WERI-Rb-1 (cell line): ENCODE results near the gene NOL9.

Experiments
- DNase-seq: peaks from one replicate; pipeline ENCODE4 v3.0.0-alpha.2; 2020
- H3K27ac ChIP-seq: fragments of 250-450 bp; sonication (Bioruptor Pico); 2 replicates; pipeline ENCODE4 v1.5.1; 2020; ENCODE audit warnings: mild to moderate bottlenecking, moderate library complexity
- H3K27me3 ChIP-seq: fragments of 250-450 bp; sonication (Bioruptor Pico); 2 replicates; pipeline ENCODE4 v1.5.1; 2021; ENCODE audit warnings: mild to moderate bottlenecking, low read depth, moderate library complexity; ENCODE audit not compliant: insufficient read depth, severe bottlenecking
- H3K36me3 ChIP-seq: fragments of 250-450 bp; sonication (Bioruptor Pico); 2 replicates; pipeline ENCODE4 v1.5.1; 2020; ENCODE audit warnings: mild to moderate bottlenecking, moderate library complexity
- H3K4me3 ChIP-seq: 2 replicates; pipeline ENCODE4 v1.5.1; 2011; ENCODE audit warnings: low read depth, mild to moderate bottlenecking, control low read depth, low read length
- H3K9me3 ChIP-seq: fragments of 250-450 bp; sonication (Bioruptor Pico); 2 replicates; pipeline ENCODE4 v1.5.1; 2021; ENCODE audit warnings: mild to moderate bottlenecking, moderate library complexity; ENCODE audit not compliant: severe bottlenecking
- TF ChIP-seq, protein P1 (sequence below): IDR thresholded peaks from 2 replicates; pipeline ENCODE4 v1.5.1; 2011; ENCODE audit warnings: low read depth, mild to moderate bottlenecking, control low read depth, inconsistent platforms, low read length

The NOL9 gene

DNA sequence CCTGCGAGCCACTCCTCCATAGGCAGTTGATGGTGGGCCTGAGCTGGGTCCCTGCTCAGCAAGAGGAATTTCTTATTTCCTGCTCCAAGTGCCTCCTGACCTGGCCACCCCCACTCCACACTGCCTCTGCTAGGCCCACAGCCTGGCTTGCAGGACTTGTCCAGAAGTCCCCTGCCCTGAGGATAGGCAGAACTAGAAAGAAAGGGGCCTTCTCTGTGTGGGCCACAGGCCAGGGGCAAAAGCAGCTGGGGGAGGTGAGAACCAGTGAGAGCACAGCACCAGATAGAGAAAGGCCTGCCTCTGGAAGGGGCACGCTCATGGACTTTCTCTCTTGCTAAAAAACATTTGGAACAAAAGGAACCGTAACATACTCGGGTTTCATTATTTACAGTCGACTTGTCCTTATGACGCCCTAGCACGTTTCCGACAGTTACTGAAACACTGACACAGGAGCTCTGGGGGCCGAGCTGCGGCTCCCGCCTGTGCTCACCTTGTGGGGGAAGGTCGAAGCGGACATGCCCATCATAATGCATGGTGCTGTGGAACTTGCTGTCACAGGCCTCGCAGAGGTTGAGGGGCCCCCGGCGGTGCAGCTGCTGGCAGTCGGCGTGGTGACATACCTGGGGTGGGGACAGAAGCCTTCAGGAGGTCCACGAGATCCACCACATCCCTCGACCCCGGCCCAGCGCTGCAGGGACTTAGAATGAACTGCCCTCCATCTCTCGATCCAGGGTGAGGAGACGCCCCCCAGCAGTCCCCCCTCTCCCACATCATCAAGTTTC, 77.1 kb downstream of the NOL9 start:
- H3K27ac ChIP-seq = no peak overlapping the region
- H3K9me3 ChIP-seq = no peaks in the 10 kb centered on the region
- no peaks in the 10 kb centered on the region for H3K27me3 ChIP-seq
- H3K36me3 ChIP-seq = peaks cover 9% of the 10 kb centered on the region
- TF ChIP-seq, protein P1, sequence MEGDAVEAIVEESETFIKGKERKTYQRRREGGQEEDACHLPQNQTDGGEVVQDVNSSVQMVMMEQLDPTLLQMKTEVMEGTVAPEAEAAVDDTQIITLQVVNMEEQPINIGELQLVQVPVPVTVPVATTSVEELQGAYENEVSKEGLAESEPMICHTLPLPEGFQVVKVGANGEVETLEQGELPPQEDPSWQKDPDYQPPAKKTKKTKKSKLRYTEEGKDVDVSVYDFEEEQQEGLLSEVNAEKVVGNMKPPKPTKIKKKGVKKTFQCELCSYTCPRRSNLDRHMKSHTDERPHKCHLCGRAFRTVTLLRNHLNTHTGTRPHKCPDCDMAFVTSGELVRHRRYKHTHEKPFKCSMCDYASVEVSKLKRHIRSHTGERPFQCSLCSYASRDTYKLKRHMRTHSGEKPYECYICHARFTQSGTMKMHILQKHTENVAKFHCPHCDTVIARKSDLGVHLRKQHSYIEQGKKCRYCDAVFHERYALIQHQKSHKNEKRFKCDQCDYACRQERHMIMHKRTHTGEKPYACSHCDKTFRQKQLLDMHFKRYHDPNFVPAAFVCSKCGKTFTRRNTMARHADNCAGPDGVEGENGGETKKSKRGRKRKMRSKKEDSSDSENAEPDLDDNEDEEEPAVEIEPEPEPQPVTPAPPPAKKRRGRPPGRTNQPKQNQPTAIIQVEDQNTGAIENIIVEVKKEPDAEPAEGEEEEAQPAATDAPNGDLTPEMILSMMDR = no peak
- H3K4me3 ChIP-seq = no peak overlapping the region
- no peak for DNase-seq

DNA sequence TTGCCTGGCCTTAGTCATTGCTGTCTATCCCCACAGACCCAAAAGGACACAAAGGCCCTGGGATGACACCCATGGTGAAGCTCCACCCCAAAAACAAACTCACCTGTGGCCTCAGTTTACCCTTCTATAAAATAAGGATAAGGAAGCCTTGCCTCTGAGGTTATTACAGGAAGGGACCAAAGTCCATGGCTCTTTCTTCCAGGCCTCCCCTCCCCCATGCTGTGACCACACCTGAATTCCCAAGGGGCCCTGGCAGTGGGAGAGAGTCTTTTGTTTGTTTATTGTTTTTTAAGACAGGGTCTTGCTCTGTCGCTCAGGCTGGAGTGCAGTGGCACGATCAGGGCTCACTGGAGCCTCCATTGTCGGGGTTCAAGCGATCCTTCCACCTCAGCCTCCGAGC, 77.8 kb downstream of the NOL9 start:
- TF ChIP-seq, protein P1 = no peak
- DNase-seq = no peak
- Histone ChIP-seq H3K27ac (no peak overlapping the region), H3K36me3 (peaks cover 14% of the 10 kb centered on the region), H3K9me3 (no peaks in the 10 kb centered on the region), H3K4me3 (no peak overlapping the region), H3K27me3 (no peaks in the 10 kb centered on the region)

DNA sequence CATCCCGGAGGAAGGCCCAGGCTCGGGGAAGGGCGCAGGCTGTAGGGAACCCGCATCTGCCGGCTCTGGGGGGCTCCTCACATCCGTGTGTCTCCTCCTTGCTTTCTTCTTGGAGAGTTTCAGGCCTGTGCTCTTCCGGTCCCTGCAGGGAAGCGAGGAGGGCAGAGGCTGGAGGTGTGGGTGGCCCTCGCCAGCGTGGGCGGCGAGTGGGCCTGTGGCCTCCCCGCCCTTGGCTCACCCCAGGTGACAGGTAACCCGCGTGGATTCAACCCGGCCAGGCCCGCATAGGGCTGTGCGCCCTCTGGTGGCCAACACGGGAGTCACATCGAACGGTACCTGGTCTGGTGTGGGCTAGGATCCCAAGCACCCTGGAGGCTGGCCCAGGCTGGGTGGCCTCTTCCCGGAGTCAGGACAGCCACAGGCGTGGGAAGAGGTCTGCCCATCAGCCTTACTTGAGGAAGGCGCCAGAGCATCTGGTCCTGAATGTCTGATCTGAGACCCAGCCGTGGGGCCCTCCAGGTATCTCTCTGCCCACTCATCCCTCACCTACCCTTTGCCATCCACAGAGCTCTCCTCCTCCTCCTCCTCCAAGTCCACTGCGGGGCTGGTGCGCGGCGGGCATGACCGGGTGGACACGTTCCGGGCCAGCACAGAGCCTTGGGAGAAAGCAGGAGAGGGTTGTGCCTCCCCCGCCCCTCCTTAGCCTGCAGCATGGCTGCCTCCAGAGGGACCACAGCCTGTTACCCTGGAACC, 78.8 kb downstream of the NOL9 start:
- Histone ChIP-seq H3K27ac (no peak overlapping the region), H3K27me3 (no peaks in the 10 kb centered on the region), H3K4me3 (no peak overlapping the region), H3K9me3 (no peaks in the 10 kb centered on the region), H3K36me3 (peaks cover 24% of the 10 kb centered on the region)
- TF ChIP-seq, protein P1 = peak; percentile 97
- DNase-seq = peak; percentile 74

DNA sequence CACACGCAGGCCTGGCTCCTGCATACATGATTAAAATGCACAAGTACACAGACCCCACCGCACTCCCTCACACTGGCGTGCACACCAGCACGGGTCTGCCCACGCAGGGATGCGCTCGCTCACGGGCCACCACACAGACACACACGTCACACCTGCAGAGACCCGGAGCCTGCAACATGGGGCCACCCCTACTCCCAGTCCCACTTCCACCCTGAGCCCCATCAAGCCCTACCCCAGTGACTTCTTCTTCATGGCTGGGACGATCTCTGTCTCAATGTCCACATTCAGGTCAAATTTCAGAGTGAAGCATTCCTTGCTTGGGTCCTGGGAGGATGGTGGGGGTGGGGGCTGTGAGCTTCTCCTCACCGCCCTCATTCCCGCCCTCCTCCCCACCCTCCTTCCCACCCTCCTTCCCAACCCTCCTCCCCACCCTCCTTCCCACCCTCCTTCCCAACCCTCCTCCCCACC, 79.5 kb downstream of the NOL9 start:
- Histone ChIP-seq H3K27ac (no peak overlapping the region), H3K27me3 (no peaks in the 10 kb centered on the region), H3K36me3 (peaks cover 28% of the 10 kb centered on the region), H3K4me3 (no peak overlapping the region), H3K9me3 (no peaks in the 10 kb centered on the region)
- DNase-seq = no peak
- TF ChIP-seq, protein P1 = no peak

DNA sequence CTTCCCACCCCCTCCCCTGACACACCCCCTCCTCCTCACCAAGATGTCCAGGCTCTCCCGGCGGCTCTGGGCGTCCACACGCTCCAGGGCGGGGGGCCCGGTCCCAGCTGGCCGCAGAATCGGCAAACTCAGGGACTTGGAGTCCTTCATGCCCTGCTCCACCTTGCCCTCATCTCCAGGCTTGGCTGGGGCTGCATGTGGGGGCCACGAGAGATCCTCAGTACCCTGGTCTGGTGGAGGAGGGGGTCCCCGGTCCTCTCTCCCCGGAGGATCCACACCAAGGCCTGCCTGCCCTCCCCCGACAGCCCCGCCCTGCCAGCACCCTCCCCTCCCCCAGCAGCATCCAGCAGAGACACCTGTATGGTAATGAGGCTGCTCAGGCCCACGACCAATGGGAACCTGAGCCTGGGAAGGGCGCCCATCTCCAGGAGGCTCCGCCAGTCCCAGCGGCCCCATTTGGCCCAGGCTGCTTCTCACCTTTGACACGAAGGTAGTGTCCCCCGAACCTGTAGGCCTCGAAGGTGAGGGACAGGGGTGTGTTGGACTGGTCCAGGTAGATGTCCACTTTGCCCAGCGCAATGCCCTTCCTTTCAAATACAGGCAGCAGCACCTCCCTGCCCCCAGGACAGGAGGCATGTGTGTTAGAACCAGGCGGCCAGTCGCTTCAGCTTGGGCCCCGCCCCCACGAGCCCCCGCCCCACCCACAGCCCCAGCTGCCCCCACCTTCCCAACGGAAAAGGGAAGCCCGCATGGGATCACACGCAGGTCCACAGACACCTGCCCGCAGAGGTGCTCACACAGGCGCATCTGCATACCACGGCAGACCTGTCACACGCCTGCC, 80.1 kb downstream of the NOL9 start:
- Histone ChIP-seq H3K27me3 (no peaks in the 10 kb centered on the region), H3K4me3 (no peak overlapping the region), H3K36me3 (peaks cover 34% of the 10 kb centered on the region), H3K9me3 (no peaks in the 10 kb centered on the region), H3K27ac (no peak overlapping the region)
- no peak for DNase-seq
- TF ChIP-seq, protein P1 = no peak
